H1 (cell line): Measurements from ENCODE around the gene XYLB. TPM values are rescaled to one million over a fixed set of nuclear protein-coding genes. Genes with fewer than 3 reads are reported as not detected.

ENCODE experiments used
- CTCF ChIA-PET: fragments of 300-600 bp; sonication (Branson Sonifier 250); formaldehyde crosslinking; loops from one replicate; lab custom pipeline; 2021; ENCODE audit not compliant: partially characterized antibody; lab: Charles Lee
- POLR2A ChIA-PET: fragments of 300-600 bp; sonication (Branson Sonifier 250); formaldehyde crosslinking; loops from one replicate; lab custom pipeline; 2021; ENCODE audit warnings: inconsistent platforms; ENCODE audit not compliant: partially characterized antibody; lab: Charles Lee
- DNase-seq, 2 experiments: peaks; one replicate each; pipeline versions ENCODE4 v3.0.0 to v3.0.0-alpha.2; 2010 to 2022; ENCODE audit warnings: low spot score in 2 of 2, low read depth in 1 of 2, mixed read lengths in 1 of 2
- FAIRE-seq: peaks from 2 replicates; lab custom pipeline; 2011; peaks lifted over from hg19 to GRCh38; lab: Jason Lieb, UNC
- H2AFZ ChIP-seq: 2 replicates; pipeline ENCODE4 v1.8.1; 2012; ENCODE audit warnings: low read length, inconsistent platforms
- H2AK5ac ChIP-seq: 2 replicates; pipeline ENCODE4 v1.6.1; 2013; ENCODE audit warnings: low read depth, low read length
- H2BK120ac ChIP-seq: replicated peaks from 2 replicates; pipeline ENCODE3; 2013; ENCODE audit warnings: low read depth, low read length, inconsistent platforms
- H2BK12ac ChIP-seq: 2 replicates; pipeline ENCODE4 v1.6.1; 2013; ENCODE audit warnings: low read depth, low read length
- H2BK15ac ChIP-seq: 2 replicates; pipeline ENCODE4 v1.6.1; 2013; ENCODE audit warnings: low read length
- H2BK20ac ChIP-seq: 2 replicates; pipeline ENCODE4 v1.6.1; 2013; ENCODE audit warnings: low read length
- H2BK5ac ChIP-seq: 2 replicates; pipeline ENCODE4 v1.6.1; 2013; ENCODE audit warnings: low read depth, low read length
- H3K14ac ChIP-seq: 2 replicates; pipeline ENCODE4 v1.6.1; 2013; ENCODE audit warnings: inconsistent platforms; ENCODE audit not compliant: insufficient read length
- H3K18ac ChIP-seq: 2 replicates; pipeline ENCODE4 v1.6.1; 2013; ENCODE audit warnings: low read length; ENCODE audit errors: extremely low read depth
- H3K23ac ChIP-seq: 2 replicates; pipeline ENCODE4 v1.6.1; 2013; ENCODE audit warnings: inconsistent platforms; ENCODE audit not compliant: insufficient read length
- H3K23me2 ChIP-seq: 2 replicates; pipeline ENCODE4 v1.6.1; 2013; ENCODE audit warnings: low read depth, low read length
- H3K27ac ChIP-seq: 2 replicates; pipeline ENCODE4 v1.6.1; 2011; ENCODE audit warnings: low read depth, low read length, inconsistent platforms
- H3K27me3 ChIP-seq, 4 experiments: replicated peaks in 1 of 4; 1 replicate in 1 of 4; 2 replicates in 3 of 4; pipeline versions ENCODE4 v1.6.1 to v1.8.1; 2011 to 2013; ENCODE audit warnings: low read length in 3 of 4, mild to moderate bottlenecking in 3 of 4, inconsistent platforms in 2 of 4, mixed read lengths in 2 of 4, moderate library complexity in 1 of 4; ENCODE audit not compliant: control insufficient read depth in 3 of 4, insufficient read depth in 3 of 4; ENCODE audit errors: extremely low read depth in 1 of 4
- H3K36me3 ChIP-seq, 4 experiments: 2 replicates each; pipeline versions ENCODE4 v1.6.1 to v1.8.1; 2011 to 2013; ENCODE audit warnings: mild to moderate bottlenecking in 4 of 4, low read length in 3 of 4, moderate library complexity in 2 of 4, control low read depth in 1 of 4, inconsistent platforms in 1 of 4; ENCODE audit not compliant: insufficient read depth in 4 of 4, control insufficient read depth in 2 of 4
- H3K4ac ChIP-seq: replicated peaks from 2 replicates; pipeline ENCODE3; 2013; ENCODE audit warnings: low read length, low read depth, mixed read lengths, inconsistent platforms; ENCODE audit not compliant: insufficient read length
- H3K4me1 ChIP-seq, 4 experiments: replicated peaks in 1 of 4; 1 replicate in 1 of 4; 2 replicates in 3 of 4; pipeline versions ENCODE4 v1.6.1 to v1.8.1; 2011 to 2013; ENCODE audit warnings: low read length in 3 of 4, inconsistent platforms in 2 of 4, mixed read lengths in 1 of 4; ENCODE audit not compliant: insufficient read depth in 4 of 4, control insufficient read depth in 3 of 4
- H3K4me2 ChIP-seq, 2 experiments: 2 replicates each; pipeline versions ENCODE4 v1.6.1 to v1.8.1; 2011 to 2013; ENCODE audit warnings: low read depth in 2 of 2, low read length in 2 of 2, control low read depth in 1 of 2, inconsistent platforms in 1 of 2, mild to moderate bottlenecking in 1 of 2; ENCODE audit not compliant: insufficient read depth in 1 of 2
- H3K4me3 ChIP-seq, 4 experiments: fragments of 200-600, 300-600 bp in 1 of 4; sonication (generic), shearing (Covaris generic), sonication (Bioruptor Twin) in 1 of 4; 2 replicates each; pipeline versions ENCODE4 v1.5.1 to v1.8.1; 2011 to 2016; ENCODE audit warnings: low read length in 4 of 4, low read depth in 3 of 4, control low read depth in 2 of 4, inconsistent platforms in 2 of 4, mild to moderate bottlenecking in 2 of 4, mixed read lengths in 1 of 4, moderate library complexity in 1 of 4; ENCODE audit not compliant: insufficient read depth in 2 of 4; ENCODE audit errors: extremely low read depth in 1 of 4
- H3K56ac ChIP-seq: replicated peaks from 2 replicates; pipeline ENCODE3; 2013; ENCODE audit warnings: low read depth, mild to moderate bottlenecking, mixed read lengths, low read length, inconsistent platforms; ENCODE audit not compliant: insufficient read length
- H3K79me1 ChIP-seq: 2 replicates; pipeline ENCODE4 v1.6.1; 2013; ENCODE audit warnings: low read depth, low read length, control low read depth
- H3K79me2 ChIP-seq, 2 experiments: 2 replicates each; pipeline versions ENCODE4 v1.6.1 to v1.8.1; 2012 to 2013; ENCODE audit warnings: low read length in 2 of 2, mild to moderate bottlenecking in 2 of 2, inconsistent platforms in 1 of 2; ENCODE audit not compliant: insufficient read depth in 2 of 2, control insufficient read depth in 1 of 2
- H3K9ac ChIP-seq, 4 experiments: replicated peaks in 1 of 4; 1 replicate in 1 of 4; 2 replicates in 3 of 4; pipeline versions ENCODE4 v1.6.1 to v1.8.1; 2011 to 2013; ENCODE audit warnings: low read depth in 3 of 4, low read length in 3 of 4, control low read depth in 2 of 4, mild to moderate bottlenecking in 2 of 4, moderate library complexity in 2 of 4, inconsistent platforms in 1 of 4; ENCODE audit errors: extremely low read depth in 1 of 4
- H3K9me3 ChIP-seq, 2 experiments: 2 replicates each; pipeline versions ENCODE4 v1.6.1 to v1.8.1; 2012 to 2013; ENCODE audit warnings: mild to moderate bottlenecking in 2 of 2, moderate library complexity in 2 of 2, control low read depth in 1 of 2, inconsistent platforms in 1 of 2, low read depth in 1 of 2, low read length in 1 of 2, mixed read lengths in 1 of 2; ENCODE audit not compliant: insufficient read depth in 2 of 2
- H4K20me1 ChIP-seq, 2 experiments: replicated peaks in 1 of 2; 2 replicates each; pipeline versions ENCODE3 to v1.8.1; 2011 to 2013; ENCODE audit warnings: inconsistent platforms in 2 of 2, low read length in 2 of 2, mild to moderate bottlenecking in 1 of 2; ENCODE audit not compliant: insufficient read depth in 2 of 2, control insufficient read depth in 1 of 2
- H4K5ac ChIP-seq: 2 replicates; pipeline ENCODE4 v1.6.1; 2013; ENCODE audit warnings: low read length, low read depth, mixed read lengths, inconsistent platforms; ENCODE audit not compliant: insufficient read length
- H4K8ac ChIP-seq: 2 replicates; pipeline ENCODE4 v1.8.0; 2013; ENCODE audit warnings: mild to moderate bottlenecking, moderate library complexity, low read length, inconsistent platforms; ENCODE audit not compliant: insufficient read depth; ENCODE audit errors: extremely low read depth
- H4K91ac ChIP-seq: replicated peaks from 2 replicates; pipeline ENCODE3; 2013; ENCODE audit warnings: low read length, mixed read lengths, inconsistent platforms; ENCODE audit not compliant: insufficient read length
- E2F6 ChIP-seq: IDR thresholded peaks from 2 replicates; pipeline ENCODE4 v1.6.1; 2012; ENCODE audit warnings: inconsistent platforms
- HDAC2 ChIP-seq, 2 experiments: fragments of 300-600 bp in 1 of 2; sonication (generic) in 1 of 2; IDR thresholded peaks; 2 replicates each; pipeline ENCODE4 v1.6.1; 2011 to 2012; ENCODE audit warnings: low read depth in 2 of 2, low read length in 2 of 2, mild to moderate bottlenecking in 2 of 2, moderate library complexity in 2 of 2, borderline replicate concordance in 1 of 2, inconsistent platforms in 1 of 2
- HDAC6 ChIP-seq: IDR thresholded peaks from one replicate; pipeline ENCODE4 v1.7.1; 2012; ENCODE audit warnings: low read depth, mild to moderate bottlenecking, inconsistent platforms, low read length, moderate library complexity
- JUN ChIP-seq: IDR thresholded peaks from 2 replicates; pipeline ENCODE4 v1.6.1; 2011; ENCODE audit warnings: low read depth, mild to moderate bottlenecking, improper control_type of control experiment, low read length
- SIN3A ChIP-seq, 2 experiments: IDR thresholded peaks in 1 of 2; conservative IDR thresholded peaks in 1 of 2; 2 replicates each; pipeline ENCODE4 v1.6.1; 2011 to 2012; ENCODE audit warnings: low read length in 2 of 2, improper control_type of control experiment in 1 of 2, low read depth in 1 of 2, mild to moderate bottlenecking in 1 of 2
- SP4 ChIP-seq: IDR thresholded peaks from 2 replicates; pipeline ENCODE4 v1.6.1; 2012; ENCODE audit warnings: low read length, inconsistent platforms
- TAF1 ChIP-seq: IDR thresholded peaks from 2 replicates; pipeline ENCODE4 v1.6.1; 2011; ENCODE audit warnings: mild to moderate bottlenecking, low read depth, low read length
- TEAD4 ChIP-seq: IDR thresholded peaks from 2 replicates; pipeline ENCODE4 v1.6.1; 2012; ENCODE audit warnings: low read depth, low read length, inconsistent platforms, mixed read lengths
- YY1 ChIP-seq: IDR thresholded peaks from 2 replicates; pipeline ENCODE4 v1.6.1; 2011; ENCODE audit warnings: low read depth, mild to moderate bottlenecking, low read length
- WGBS, 2 experiments: shearing (Covaris generic) in 1 of 2; methylation state at CpG; one replicate each; pipeline versions ENCODE4 v1.1.6 to v1.1.7; 2013 to 2015; ENCODE audit warnings: low lambda C conversion rate in 2 of 2, mixed read lengths in 2 of 2, inconsistent platforms in 1 of 2, low coverage in 1 of 2, missing lambda C conversion rate in 1 of 2; ENCODE audit not compliant: insufficient replicate concordance in 2 of 2, insufficient coverage in 1 of 2, insufficient read length in 1 of 2; ENCODE audit errors: extremely low coverage in 1 of 2, missing lambda C conversion rate in 1 of 2; 5-methylcytosine and 5-hydroxymethylcytosine counted together
- polyA plus RNA-seq, 7 experiments: library from polyadenylated mRNA; depleted of rRNA in 3 of 7; stranded (reverse) in 5 of 7; unstranded in 2 of 7; fragments of >200 nt in 5 of 7; fragments of 200-250 nt in 2 of 7; gene quantifications; 1 replicate in 5 of 7; 2 replicates in 1 of 7; 4 replicates in 1 of 7; pipeline versions ENCODE4 v1.2.1 to v1.2.3, GENCODE V29; 2011 to 2013; ENCODE audit warnings: missing spikeins in 2 of 7, mixed read lengths in 2 of 7
- total RNA-seq: library from RNA; stranded (reverse); fragmentation: NEBNext Ultra II Directional; extraction: Animal tissue kit (Norgen Biotek cat#: 25700); gene quantifications from 2 replicates; pipeline ENCODE4 v1.2.1, GENCODE V29; 2021

XYLB gene
- total and polyA plus RNA-seq, 2 of the 8 experiments (the other 6 are each of a cell fraction or from before 2014, with no cell fraction given): 1.7 to 5.5 TPM

GRCh38 chr3:38454884-38455638 lies 108.5 kb downstream of the XYLB start:
- Histone ChIP-seq H3K79me2 (peaks cover 48 to 59% of the 10 kb centered on the region in 2 experiments), H2BK120ac (peak overlapping the region; percentile 74), H3K9me3 (0 out of 4 replicates have a peak, but pooled peaks cover 0 to 5% of the 10 kb centered on the region in 2 experiments), H3K23me2 (peaks cover 20% of the 10 kb centered on the region), H3K36me3 (no peaks in the 10 kb centered on the region; a peak in 1 of 8 replicates), H3K79me1 (peaks cover 16% of the 10 kb centered on the region), H3K4me2 (peak overlapping the region; percentile 94 to 97), H3K27me3 (no peaks in the 10 kb centered on the region), H2BK15ac (0 out of 2 replicates have a peak overlapping the region, but pooled peaks have one; percentile 37), H2BK5ac (peak overlapping the region; percentile 94), H3K4ac (peak overlapping the region; percentile 96), H3K27ac (peak overlapping the region; percentile 99), H2BK12ac (peak overlapping the region; percentile 93; the same call in 1 of the 2 replicates), H4K5ac (peak overlapping the region; percentile 65), H4K91ac (peak overlapping the region; percentile 97), H2AFZ (no peak overlapping the region), H3K18ac (peak overlapping the region; percentile 72), H2BK20ac (no peak overlapping the region), H3K23ac (no peak overlapping the region), H3K4me3 (peak overlapping the region; percentile 74 to 99 (median 91)), H3K56ac (peak overlapping the region; percentile 92), H4K8ac (peak overlapping the region; percentile 99), H4K20me1 (peaks cover 26 to 34% of the 10 kb centered on the region in 2 experiments), H3K4me1 (peaks cover 10 to 24% (median 16%) of the 10 kb centered on the region in 4 experiments), H3K9ac (peak overlapping the region; percentile 97 to 99 (median 99)), H3K14ac (peak overlapping the region; percentile 89), H2AK5ac (no peak overlapping the region; the same call in none of the 2 replicates)
- ChIA-PET POLR2A (interaction anchor here (0.7 to 2.1 kb wide), 22 partner anchors 8 to 318 kb away, joined by 3 to 10 read pairs (median 4); partner anchors contain the start of genes ACAA1 and XYLB), CTCF (interaction anchor here (0.8 to 2.4 kb wide), 7 partner anchors 10 to 108 kb away, joined by 3 to 16 read pairs (median 3); partner anchors contain the start of gene XYLB)
- FAIRE-seq: no peak
- DNase-seq: peak; percentile 53 to 92
- 2% methylated on average over 33 of the region's 72 CpGs; no CpG with 5 or more reads in 1 of the 2 experiments for WGBS, 2 experiments
- no peak for TF ChIP-seq HDAC6
- TF ChIP-seq HDAC2 (IDR thresholded peaks at IDR 0.05; ENCODE audit: borderline replicate concordance in 1 of 2, low read depth in 2 of 2, low read length in 2 of 2): peak in 1 of 2 experiments; percentile 4; a peak in 1 of 4 replicates
- no peak for TF ChIP-seq JUN
- TF ChIP-seq E2F6: peak; percentile 25; the same call in 1 of the 2 replicates
- 0 out of 2 replicates have a peak, but pooled peaks have one; percentile 21 for TF ChIP-seq SP4
- no peak for TF ChIP-seq YY1
- TF ChIP-seq SIN3A (conservative IDR thresholded peaks at IDR 0.05 in 1 of 2, IDR thresholded peaks at IDR 0.05 in 1 of 2; ENCODE audit: low read depth in 1 of 2, low read length in 2 of 2): peak; percentile 21 to 54; a peak in 2 of 4 replicates
- TF ChIP-seq TEAD4: no peak
- peak; percentile 86 for TF ChIP-seq TAF1
